Common myeloid progenitor, CD34-positive (primary cell): ENCODE measurements around the gene CCR5.

Experiments used
- CTCF ChIA-PET: fragments of 350-600 bp; sonication (Branson Sonifier 250); formaldehyde crosslinking; loops from one replicate; lab custom pipeline; 2021; ENCODE audit warnings: antibody characterized with exemption; lab: Charles Lee
- POLR2A ChIA-PET: fragments of 350-600 bp; sonication (Branson Sonifier 250); formaldehyde crosslinking; loops from one replicate; lab custom pipeline; 2021; ENCODE audit warnings: antibody characterized with exemption; lab: Charles Lee
- DNase-seq, 3 donors: peaks; one replicate each; pipeline versions ENCODE4 v3.0.0 to v3.0.0-alpha.2; 2013
- H3K27ac ChIP-seq, 2 experiments: 1 replicate in 1 of 2; 2 replicates in 1 of 2; pipeline ENCODE4 v1.7.0; 2013; ENCODE audit warnings: inconsistent platforms in 2 of 2, low read length in 2 of 2, mild to moderate bottlenecking in 2 of 2, low read depth in 1 of 2, moderate library complexity in 1 of 2; ENCODE audit not compliant: severe bottlenecking in 2 of 2, insufficient read depth in 1 of 2, poor library complexity in 1 of 2
- H3K27me3 ChIP-seq, 5 experiments: replicated peaks in 2 of 5; 1 replicate in 3 of 5; 2 replicates in 2 of 5; pipeline versions ENCODE4 v1.6.1 to v1.7.0; 2013; ENCODE audit warnings: low read length in 4 of 5, mild to moderate bottlenecking in 2 of 5, moderate library complexity in 2 of 5, inconsistent platforms in 1 of 5; ENCODE audit not compliant: insufficient read depth in 5 of 5, control insufficient read depth in 4 of 5
- H3K36me3 ChIP-seq, 4 experiments: 1 replicate in 2 of 4; 2 replicates in 2 of 4; pipeline versions ENCODE4 v1.6.1 to v1.7.0; 2013; ENCODE audit warnings: low read length in 3 of 4, control low read depth in 1 of 4, mild to moderate bottlenecking in 1 of 4; ENCODE audit not compliant: control insufficient read depth in 4 of 4, insufficient read depth in 4 of 4
- H3K4me1 ChIP-seq, 4 experiments: 1 replicate in 3 of 4; 2 replicates in 1 of 4; pipeline versions ENCODE4 v1.6.1 to v1.7.1; 2013; ENCODE audit warnings: low read length in 3 of 4, mild to moderate bottlenecking in 3 of 4, control low read depth in 1 of 4, inconsistent platforms in 1 of 4, moderate library complexity in 1 of 4; ENCODE audit not compliant: control insufficient read depth in 4 of 4, insufficient read depth in 4 of 4; ENCODE audit errors: control extremely low read depth in 1 of 4
- H3K4me3 ChIP-seq, 7 experiments: 1 replicate in 4 of 7; 2 replicates in 3 of 7; pipeline versions ENCODE4 v1.5.1 to v1.7.0; 2013; ENCODE audit warnings: mild to moderate bottlenecking in 7 of 7, low read length in 6 of 7, moderate library complexity in 6 of 7, inconsistent platforms in 2 of 7, low read depth in 2 of 7, control low read depth in 1 of 7; ENCODE audit not compliant: insufficient read depth in 4 of 7, control insufficient read depth in 1 of 7; ENCODE audit errors: extremely low read depth in 1 of 7
- H3K9me3 ChIP-seq, 5 experiments: 1 replicate in 4 of 5; 2 replicates in 1 of 5; pipeline versions ENCODE4 v1.6.1 to v1.7.1; 2013; ENCODE audit warnings: low read length in 4 of 5, mild to moderate bottlenecking in 2 of 5, inconsistent platforms in 1 of 5, low read depth in 1 of 5, moderate library complexity in 1 of 5; ENCODE audit not compliant: control insufficient read depth in 4 of 5, insufficient read depth in 2 of 5; ENCODE audit errors: control extremely low read depth in 1 of 5
- WGBS: methylation state at CpG from one replicate; pipeline ENCODE4 v1.1.5; 2013; ENCODE audit not compliant: insufficient coverage; 5-methylcytosine and 5-hydroxymethylcytosine counted together

CCR5 gene

DNA sequence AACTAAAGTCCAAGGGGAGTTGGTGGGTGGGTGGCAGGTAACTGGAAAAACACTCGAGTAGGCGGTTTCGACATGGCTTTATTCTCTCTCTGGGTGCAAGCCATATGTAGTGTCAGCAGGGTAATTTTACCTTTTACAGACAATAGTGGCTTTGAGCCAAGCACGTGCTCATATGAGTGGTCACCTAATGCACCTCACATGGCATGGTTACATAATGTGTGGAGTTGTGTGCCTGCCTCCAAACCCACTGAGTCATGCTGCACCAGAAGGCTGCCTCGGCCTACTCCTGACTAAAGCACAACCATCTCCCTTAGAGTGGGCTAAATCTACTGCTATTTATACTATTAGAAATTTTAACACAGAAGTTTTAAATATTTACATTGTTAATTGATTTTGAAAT, 52.8 kb downstream of the CCR5 start:
- ChIA-PET CTCF (interaction anchor here (0.9 to 1.5 kb wide), 5 partner anchors 8 to 346 kb away, joined by 3 to 4 read pairs (median 3); no protein-coding TSS in a partner anchor), POLR2A (interaction anchor here (0.9 kb wide), 1 partner anchor 12 kb away, joined by 3 read pairs; no protein-coding TSS in a partner anchor)
- no peak overlapping the region for H3K27ac ChIP-seq
- H3K4me3 ChIP-seq, result no peak overlapping the region
- peaks cover 0 to 20% (median 6%) of the 10 kb centered on the region in 4 experiments for H3K4me1 ChIP-seq
- H3K9me3 ChIP-seq, result peaks cover 0 to 4% (median 0%) of the 10 kb centered on the region in 5 experiments
- no peaks in the 10 kb centered on the region for H3K27me3 ChIP-seq
- H3K36me3 ChIP-seq, result no peaks in the 10 kb centered on the region
- WGBS, result 95% methylated on average over 3 of the region's 5 CpGs
- DNase-seq, result no peak
